HG03565 (cell line): Measurements from ENCODE around the gene PTP4A2.
"Not testable (repeated sequence)": the region's sequence is repeated elsewhere in the genome, so short reads cannot be mapped to it uniquely, and the experiment has no call there.

Experiments used
- ATAC-seq: cut with Tn5 transposase; IDR thresholded peaks from one replicate; pipeline ENCODE4 v1.9.1; 2021; ENCODE audit warnings: mild to moderate bottlenecking, moderate library complexity; ENCODE audit not compliant: unreplicated experiment

The PTP4A2 gene

GRCh38 chr1:31926252-31926651, 11.9 kb downstream of the PTP4A2 start:
- ATAC-seq = no peak

GRCh38 chr1:31925824-31926223, 12.3 kb downstream of the PTP4A2 start:
- ATAC-seq = not testable (repeated sequence)

GRCh38 chr1:31924839-31925238, 13.3 kb downstream of the PTP4A2 start:
- ATAC-seq = no peak

GRCh38 chr1:31923901-31924535, 14.2 kb downstream of the PTP4A2 start:
- no peak for ATAC-seq

- no peak for ATAC-seq
Measured at GRCh38 chr1:31920956-31921355, 17.2 kb downstream of the PTP4A2 start.

GRCh38 chr1:31919591-31919990, 18.6 kb downstream of the PTP4A2 start:
- ATAC-seq = no peak

- no peak for ATAC-seq
Measured at GRCh38 chr1:31915438-31915837, 22.7 kb downstream of the PTP4A2 start.

- no peak for ATAC-seq
Measured at GRCh38 chr1:31913968-31914367, 24.2 kb downstream of the PTP4A2 start.

GRCh38 chr1:31912839-31913239, 25.3 kb downstream of the PTP4A2 start:
- peak; percentile 58 for ATAC-seq

- no peak for ATAC-seq
Measured at GRCh38 chr1:31911994-31912780, 26.0 kb downstream of the PTP4A2 start.

- ATAC-seq = no peak
Measured at GRCh38 chr1:31910933-31911332, 27.2 kb downstream of the PTP4A2 start.

GRCh38 chr1:31909691-31910090, 28.5 kb downstream of the PTP4A2 start:
- no peak for ATAC-seq

- ATAC-seq = no peak
Measured at GRCh38 chr1:31906557-31906956, 31.6 kb downstream of the PTP4A2 start.

GRCh38 chr1:31905681-31906080, 32.5 kb downstream of the PTP4A2 start:
- no peak for ATAC-seq

GRCh38 chr1:31905093-31905509, 33.1 kb downstream of the PTP4A2 start:
- ATAC-seq = no peak

GRCh38 chr1:31904339-31905092, 33.7 kb downstream of the PTP4A2 start:
- no peak for ATAC-seq

- ATAC-seq = no peak
Measured at GRCh38 chr1:31902510-31902860, 35.7 kb downstream of the PTP4A2 start.

- ATAC-seq = no peak
Measured at GRCh38 chr1:31901838-31902509, 36.2 kb downstream of the PTP4A2 start.

GRCh38 chr1:31900790-31901189, 37.4 kb downstream of the PTP4A2 start:
- no peak for ATAC-seq

GRCh38 chr1:31897526-31898100, 40.6 kb downstream of the PTP4A2 start:
- no peak for ATAC-seq
